LNCAP (cell line): Measurements from ENCODE around the gene RNASEH2B.

Source experiments
- TF ChIP-seq, protein P1 (sequence below): fragments of 450-650 bp; IDR thresholded peaks from 2 replicates; pipeline ENCODE4 v1.5.1; 2017; ENCODE audit warnings: mild to moderate bottlenecking

Gene RNASEH2B

DNA sequence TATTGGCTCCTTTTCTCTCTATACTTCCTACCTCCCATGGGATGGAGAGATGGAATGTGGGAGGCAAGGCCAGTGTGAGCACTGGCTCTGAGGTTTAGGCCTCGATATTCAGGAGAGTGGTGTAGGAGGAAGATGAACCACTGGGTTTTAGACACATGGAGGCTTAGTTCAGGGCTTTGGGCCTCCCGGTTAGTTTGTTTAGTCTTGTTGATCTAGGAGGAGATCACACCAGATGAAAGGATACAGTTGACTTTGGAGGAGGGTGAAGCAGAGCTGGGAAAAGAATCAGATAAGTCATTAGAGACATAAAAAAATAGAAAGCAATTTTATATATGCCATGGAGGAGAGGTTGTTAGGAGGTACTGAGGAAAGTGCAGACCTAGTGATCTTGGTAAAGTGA, 30.9 kb downstream of the RNASEH2B start:
- TF ChIP-seq, protein P1, sequence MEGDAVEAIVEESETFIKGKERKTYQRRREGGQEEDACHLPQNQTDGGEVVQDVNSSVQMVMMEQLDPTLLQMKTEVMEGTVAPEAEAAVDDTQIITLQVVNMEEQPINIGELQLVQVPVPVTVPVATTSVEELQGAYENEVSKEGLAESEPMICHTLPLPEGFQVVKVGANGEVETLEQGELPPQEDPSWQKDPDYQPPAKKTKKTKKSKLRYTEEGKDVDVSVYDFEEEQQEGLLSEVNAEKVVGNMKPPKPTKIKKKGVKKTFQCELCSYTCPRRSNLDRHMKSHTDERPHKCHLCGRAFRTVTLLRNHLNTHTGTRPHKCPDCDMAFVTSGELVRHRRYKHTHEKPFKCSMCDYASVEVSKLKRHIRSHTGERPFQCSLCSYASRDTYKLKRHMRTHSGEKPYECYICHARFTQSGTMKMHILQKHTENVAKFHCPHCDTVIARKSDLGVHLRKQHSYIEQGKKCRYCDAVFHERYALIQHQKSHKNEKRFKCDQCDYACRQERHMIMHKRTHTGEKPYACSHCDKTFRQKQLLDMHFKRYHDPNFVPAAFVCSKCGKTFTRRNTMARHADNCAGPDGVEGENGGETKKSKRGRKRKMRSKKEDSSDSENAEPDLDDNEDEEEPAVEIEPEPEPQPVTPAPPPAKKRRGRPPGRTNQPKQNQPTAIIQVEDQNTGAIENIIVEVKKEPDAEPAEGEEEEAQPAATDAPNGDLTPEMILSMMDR = no peak

DNA sequence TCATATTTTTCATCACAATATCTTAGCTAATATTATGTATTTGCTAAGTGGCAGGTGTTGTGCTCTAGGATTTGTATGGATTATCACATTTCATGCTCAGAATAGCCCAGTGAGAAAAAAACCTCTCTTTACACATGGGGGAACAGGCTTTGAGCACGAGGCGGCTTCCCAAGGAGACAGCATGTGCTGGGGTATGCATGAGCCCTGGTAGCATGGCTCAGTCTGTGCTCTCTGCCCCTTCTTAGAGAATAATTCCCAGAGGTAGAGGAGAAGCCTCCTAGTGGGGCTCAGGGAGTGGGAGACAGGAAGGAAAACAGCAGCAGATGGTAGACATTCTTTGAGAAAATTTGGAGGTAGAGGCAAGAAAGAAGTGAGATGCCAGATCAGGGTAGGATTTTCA, 31.6 kb downstream of the RNASEH2B start:
- TF ChIP-seq, protein P1 = no peak

DNA sequence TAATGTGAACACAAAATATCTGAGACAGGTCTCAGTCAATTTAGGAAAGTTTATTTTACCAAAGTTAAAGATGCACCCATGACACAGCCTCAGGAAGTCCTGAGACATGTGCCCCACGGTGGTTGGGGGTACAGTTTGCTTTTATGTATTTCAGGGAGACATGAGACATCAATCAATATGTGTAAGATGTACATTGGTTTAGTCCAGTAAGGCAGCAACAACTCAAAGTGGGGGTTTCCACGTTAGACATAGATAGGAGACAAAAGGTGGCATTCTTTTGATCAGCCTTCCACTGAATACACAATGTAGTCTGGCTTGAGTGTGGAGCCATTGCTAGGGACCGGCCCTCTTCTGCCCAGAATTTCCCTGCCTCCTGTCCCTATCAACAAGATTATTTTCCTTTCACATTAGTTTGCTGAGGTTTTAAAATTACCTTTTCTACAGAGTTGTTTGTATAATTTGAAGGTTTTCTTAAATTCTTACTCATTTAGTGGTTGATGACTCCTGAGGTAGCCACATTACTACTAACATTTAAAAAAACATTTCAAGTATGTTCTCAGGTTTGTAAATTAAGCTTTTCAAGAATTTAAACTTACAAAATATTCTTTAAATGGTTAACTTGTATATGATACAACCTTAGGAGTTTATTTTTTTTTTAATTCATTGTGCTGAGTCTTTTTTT, 33.2 kb downstream of the RNASEH2B start:
- TF ChIP-seq, protein P1 = no peak

DNA sequence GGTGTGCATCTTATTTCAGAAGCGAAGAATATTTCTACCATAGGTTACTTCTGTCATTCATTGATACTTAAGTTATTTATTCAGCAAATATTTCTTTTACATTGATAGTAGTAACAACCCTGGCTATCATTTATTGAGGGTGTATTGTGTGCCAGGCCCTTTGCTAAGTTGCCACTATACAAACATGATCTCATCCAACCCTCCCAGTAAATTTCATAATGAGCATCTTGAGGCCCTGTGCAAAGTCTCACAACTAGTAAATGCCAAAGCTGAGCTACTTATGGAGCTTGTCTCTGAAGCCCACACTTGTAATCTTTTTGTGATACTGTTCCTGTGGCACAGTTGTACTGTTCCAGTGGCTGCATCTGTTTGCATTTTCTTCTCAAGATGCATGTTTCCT, 36.1 kb downstream of the RNASEH2B start:
- TF ChIP-seq, protein P1 = no peak

DNA sequence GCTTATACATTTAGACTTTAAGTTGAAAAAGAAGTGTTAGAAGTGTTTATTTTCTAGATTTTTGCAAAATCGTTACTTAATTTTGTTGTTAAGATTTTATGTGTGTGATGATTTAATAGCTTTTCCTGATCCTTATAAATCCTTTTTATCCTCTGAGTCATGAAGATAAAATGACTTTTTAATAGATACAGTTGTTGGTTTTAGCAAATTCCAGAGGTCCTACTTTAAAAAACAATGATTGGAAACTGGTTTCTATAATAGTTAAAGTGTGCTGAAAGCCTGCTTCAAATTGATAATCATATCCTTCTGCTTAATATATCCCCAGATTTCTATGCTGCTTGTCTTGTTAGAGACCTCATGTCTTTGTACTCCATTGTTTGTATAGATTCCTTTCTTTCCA, 39.0 kb downstream of the RNASEH2B start:
- TF ChIP-seq, protein P1 = no peak

DNA sequence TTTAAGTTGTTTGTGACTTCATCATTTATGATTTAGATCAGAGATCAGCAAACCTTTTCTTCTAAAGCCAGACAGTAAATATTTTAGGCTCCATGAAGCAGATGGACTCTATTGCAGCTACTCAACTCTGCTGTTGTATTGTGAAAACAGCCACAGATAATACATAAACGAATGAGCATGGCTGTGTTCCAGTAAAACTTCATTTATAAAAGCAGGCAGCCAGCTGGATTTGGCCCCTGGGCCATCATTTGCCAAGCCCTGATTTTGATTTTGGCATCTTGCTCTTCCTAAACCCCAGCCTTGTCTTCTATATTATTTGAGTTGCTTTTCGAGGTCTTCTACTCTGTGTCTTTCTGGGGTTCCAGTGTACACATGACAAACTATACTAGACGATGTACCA, 41.3 kb downstream of the RNASEH2B start:
- TF ChIP-seq, protein P1 = no peak

DNA sequence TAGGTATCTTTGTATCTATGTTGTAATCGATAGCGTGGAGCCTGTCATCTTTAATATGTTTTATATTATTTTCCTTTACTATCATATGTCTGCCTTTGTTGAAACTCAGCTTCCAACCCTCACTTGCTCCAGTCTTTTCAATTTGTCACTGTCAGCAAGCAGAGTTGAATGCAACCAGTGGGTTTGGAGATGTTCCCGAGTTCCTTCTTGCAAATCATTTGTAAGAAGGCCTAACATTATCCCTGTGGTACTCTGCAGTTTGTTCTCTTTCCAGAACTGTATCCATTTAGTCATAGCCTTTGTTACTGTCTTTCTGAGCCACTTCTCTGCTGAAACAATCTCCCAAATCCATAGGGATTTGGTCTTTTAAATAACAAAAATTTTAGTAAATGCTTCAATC, 41.8 kb downstream of the RNASEH2B start:
- TF ChIP-seq, protein P1 = no peak

DNA sequence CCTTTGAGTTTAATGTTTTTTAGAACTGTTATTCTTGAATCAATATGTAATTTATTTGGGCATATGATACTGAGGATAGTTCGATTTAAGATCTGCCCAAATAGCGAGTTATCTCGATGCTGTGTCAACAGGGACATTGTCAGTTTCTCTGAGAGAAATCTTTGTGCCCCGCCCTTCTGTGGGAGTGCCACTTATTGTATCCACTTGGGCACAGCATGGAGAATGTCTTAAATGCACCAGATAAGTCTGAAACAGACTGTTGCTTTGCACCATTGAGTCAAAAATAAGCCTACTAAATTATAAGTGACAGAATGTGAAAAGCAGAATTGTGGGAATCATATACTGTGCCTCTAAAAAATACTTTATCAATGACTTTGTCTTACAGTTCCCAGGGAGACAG, 45.6 kb downstream of the RNASEH2B start:
- TF ChIP-seq, protein P1 = no peak
